Muscle layer of duodenum (tissue), 2 donors: ENCODE data around the gene CRTAC1.

Experiments used
- H3K27ac ChIP-seq: one replicate; pipeline ENCODE4 v1.7.0; 2013; ENCODE audit warnings: mild to moderate bottlenecking, low read length
- H3K27me3 ChIP-seq: one replicate; pipeline ENCODE4 v1.7.0; 2013; ENCODE audit warnings: low read depth, mild to moderate bottlenecking, control low read depth, low read length
- H3K36me3 ChIP-seq, 2 donors: one replicate each; pipeline ENCODE4 v1.7.0; 2013; ENCODE audit warnings: low read length in 2 of 2, control low read depth in 1 of 2, mild to moderate bottlenecking in 1 of 2; ENCODE audit not compliant: insufficient read depth in 2 of 2, control insufficient read depth in 1 of 2
- H3K4me1 ChIP-seq, 2 donors: one replicate each; pipeline ENCODE4 v1.7.0; 2013; ENCODE audit warnings: low read length in 2 of 2, mild to moderate bottlenecking in 2 of 2, control low read depth in 1 of 2, moderate library complexity in 1 of 2; ENCODE audit not compliant: insufficient read depth in 2 of 2, control insufficient read depth in 1 of 2
- H3K4me3 ChIP-seq, 2 donors: one replicate each; pipeline ENCODE4 v1.7.0; 2013; ENCODE audit warnings: low read length in 2 of 2, low read depth in 1 of 2, mild to moderate bottlenecking in 1 of 2
- H3K9me3 ChIP-seq, 2 donors: one replicate each; pipeline ENCODE4 v1.7.0; 2013; ENCODE audit warnings: low read length in 2 of 2, control low read depth in 1 of 2, mild to moderate bottlenecking in 1 of 2; ENCODE audit not compliant: control insufficient read depth in 1 of 2
- donor health status: healthy.

CRTAC1 gene

GRCh38 chr10:98030093-98030821 is at the start of gene CRTAC1:
CRTAC1 (minus strand) TSS chr10:98030621; CDS start chr10:98030472, 149 bp downstream.
- peak within 1 kb of the TSS in 1 of 2 donors; percentile 57 for H3K4me3 ChIP-seq
- H3K36me3 ChIP-seq = no peaks in the 10 kb centered on the region
- peaks cover 36% of the 10 kb centered on the region for H3K27me3 ChIP-seq
- peaks cover 0 to 3% of the 10 kb centered on the region in 2 donors for H3K9me3 ChIP-seq
- peaks cover 0 to 14% of the 10 kb centered on the region in 2 donors for H3K4me1 ChIP-seq
- H3K27ac ChIP-seq = no peak within 1 kb of the TSS

GRCh38 chr10:98078774-98079173 is 48.4 kb upstream of the CRTAC1 start:
- Histone ChIP-seq H3K27ac (no peak overlapping the region), H3K36me3 (no peaks in the 10 kb centered on the region), H3K27me3 (no peaks in the 10 kb centered on the region), H3K4me1 (no peaks in the 10 kb centered on the region), H3K4me3 (no peak overlapping the region), H3K9me3 (no peaks in the 10 kb centered on the region)

- Histone ChIP-seq H3K9me3 (no peaks in the 10 kb centered on the region), H3K4me3 (no peak overlapping the region), H3K27me3 (no peaks in the 10 kb centered on the region), H3K4me1 (no peaks in the 10 kb centered on the region), H3K36me3 (no peaks in the 10 kb centered on the region), H3K27ac (no peak overlapping the region)
These were observed 46.8 kb upstream of the CRTAC1 start for GRCh38 chr10:98077223-98077622.

GRCh38 chr10:98076086-98076485 is 45.7 kb upstream of the CRTAC1 start:
- H3K4me1 ChIP-seq = no peaks in the 10 kb centered on the region
- H3K27ac ChIP-seq = no peak overlapping the region
- no peaks in the 10 kb centered on the region for H3K36me3 ChIP-seq
- H3K4me3 ChIP-seq = no peak overlapping the region
- H3K9me3 ChIP-seq = no peaks in the 10 kb centered on the region
- H3K27me3 ChIP-seq = no peaks in the 10 kb centered on the region

GRCh38 chr10:98074315-98074911 is 44.0 kb upstream of the CRTAC1 start:
- Histone ChIP-seq H3K27me3 (no peaks in the 10 kb centered on the region), H3K9me3 (no peaks in the 10 kb centered on the region), H3K4me1 (no peaks in the 10 kb centered on the region)

GRCh38 chr10:98067165-98067564 is 36.7 kb upstream of the CRTAC1 start:
- no peaks in the 10 kb centered on the region for H3K36me3 ChIP-seq
- H3K9me3 ChIP-seq = no peaks in the 10 kb centered on the region
- H3K27ac ChIP-seq = no peak overlapping the region
- no peaks in the 10 kb centered on the region for H3K27me3 ChIP-seq
- no peak overlapping the region for H3K4me3 ChIP-seq
- H3K4me1 ChIP-seq = no peaks in the 10 kb centered on the region

More at GRCh38 chr10:98074315-98074911, 44.0 kb upstream of the CRTAC1 start:
- no peak overlapping the region for H3K4me3 ChIP-seq
- H3K27ac ChIP-seq = no peak overlapping the region
- H3K36me3 ChIP-seq = no peaks in the 10 kb centered on the region

GRCh38 chr10:98063740-98064027 is 33.3 kb upstream of the CRTAC1 start:
- H3K9me3 ChIP-seq = no peaks in the 10 kb centered on the region
- H3K27me3 ChIP-seq = no peaks in the 10 kb centered on the region
- H3K4me1 ChIP-seq = no peaks in the 10 kb centered on the region
- H3K27ac ChIP-seq = no peak overlapping the region
- no peak overlapping the region for H3K4me3 ChIP-seq
- H3K36me3 ChIP-seq = no peaks in the 10 kb centered on the region

- Histone ChIP-seq H3K36me3 (no peaks in the 10 kb centered on the region), H3K27ac (no peak overlapping the region), H3K4me3 (no peak overlapping the region), H3K27me3 (no peaks in the 10 kb centered on the region), H3K4me1 (no peaks in the 10 kb centered on the region), H3K9me3 (no peaks in the 10 kb centered on the region)
These were observed 32.0 kb upstream of the CRTAC1 start for GRCh38 chr10:98062424-98062823.

GRCh38 chr10:98060079-98060478 is 29.7 kb upstream of the CRTAC1 start:
- Histone ChIP-seq H3K27ac (no peak overlapping the region), H3K36me3 (no peaks in the 10 kb centered on the region), H3K9me3 (no peaks in the 10 kb centered on the region), H3K4me1 (no peaks in the 10 kb centered on the region), H3K27me3 (no peaks in the 10 kb centered on the region), H3K4me3 (no peak overlapping the region)

GRCh38 chr10:98058295-98058694 is 27.9 kb upstream of the CRTAC1 start:
- no peak overlapping the region for H3K4me3 ChIP-seq
- no peak overlapping the region for H3K27ac ChIP-seq
- H3K4me1 ChIP-seq = no peaks in the 10 kb centered on the region
- H3K27me3 ChIP-seq = no peaks in the 10 kb centered on the region
- no peaks in the 10 kb centered on the region for H3K9me3 ChIP-seq
- H3K36me3 ChIP-seq = no peaks in the 10 kb centered on the region

GRCh38 chr10:98055841-98056516 is 25.6 kb upstream of the CRTAC1 start:
- Histone ChIP-seq H3K4me1 (no peaks in the 10 kb centered on the region), H3K36me3 (no peaks in the 10 kb centered on the region), H3K9me3 (no peaks in the 10 kb centered on the region), H3K4me3 (no peak overlapping the region), H3K27ac (no peak overlapping the region), H3K27me3 (no peaks in the 10 kb centered on the region)
